ENCODE measurements around the gene BSND. TPM values are rescaled to one million over a fixed set of nuclear protein-coding genes. Genes with fewer than 3 reads are reported as not detected.

BSND gene
- total and polyA plus RNA-seq, 9 of the 15 experiments (the other 6 are each of a cell fraction or from before 2014, with no cell fraction given): not detected

- TF ChIP-seq POLR3A (IDR thresholded peaks at IDR 0.05; ENCODE audit: borderline replicate concordance, extremely low read depth, insufficient read depth, insufficient read length): no peak
- TF ChIP-seq BDP1 (IDR thresholded peaks at IDR 0.05; ENCODE audit: insufficient read depth, insufficient read length): no peak
- TF ChIP-seq ZNF507 (tag; conservative IDR thresholded peaks at IDR 0.05): no peak
- no peak for TF ChIP-seq E2F1 (CRISPR knock-in tag; IDR thresholded peaks at IDR 0.05)
These were observed 20.0 kb upstream of the BSND start (continued) for GRCh38 chr1:54978528-54979326.

- ATAC-seq (no peak), DNase-seq (ENCODE audit: extremely low read depth in 1 of 4, low spot score in 3 of 4) (no peak), FAIRE-seq (no peak)
- H3K4me3 ChIP-seq: no peak overlapping the region
- no peak overlapping the region for H3K9ac ChIP-seq (ENCODE audit: insufficient read depth in 1 of 2, low read depth in 2 of 2, low read length in 2 of 2)
- no peak overlapping the region for H2AFZ ChIP-seq (ENCODE audit: low read depth, low read length)
- H3K79me2 ChIP-seq (ENCODE audit: control insufficient read depth, insufficient read depth, low read length): no peaks in the 10 kb centered on the region
- no peak for TF ChIP-seq HNRNPK (IDR thresholded peaks at IDR 0.05; ENCODE audit: low read depth, low read length, poor library complexity, severe bottlenecking)
- H3K4me2 ChIP-seq (ENCODE audit: insufficient read depth, low read length): no peak overlapping the region
- intact Hi-C loops (cut with micrococcal nuclease): no loop called here
- CTCF ChIA-PET (ENCODE audit: low intra/inter-chr PET ratio): no interaction called here
- no peaks in the 10 kb centered on the region for H3K36me3 ChIP-seq (ENCODE audit: control insufficient read depth, insufficient read depth, low read length)
- in situ Hi-C loops (cut with MboI): no loop called here
- no peaks in the 10 kb centered on the region for H3K9me1 ChIP-seq (ENCODE audit: control insufficient read depth, insufficient read depth, low read length)
- WGBS (ENCODE audit: insufficient coverage, low coverage, missing lambda C conversion rate): 2% methylated on average over 5 of the region's 5 CpGs
- H3K27me3 ChIP-seq (ENCODE audit: control insufficient read depth in 2 of 2, insufficient read depth in 2 of 2, low read length in 2 of 2): peaks cover 30 to 75% of the 10 kb centered on the region in 2 experiments
- H4K20me1 ChIP-seq (replicated peaks; ENCODE audit: control insufficient read depth, insufficient read depth, low read length): 0 out of 2 replicates have a peak, but pooled peaks cover 5% of the 10 kb centered on the region
- H3K4me1 ChIP-seq (replicated peaks in 1 of 2; ENCODE audit: control insufficient read depth in 2 of 2, insufficient read depth in 2 of 2, low read length in 2 of 2): peaks cover 0 to 10% of the 10 kb centered on the region in 2 experiments; a peak in 2 of 5 replicates
- H3K27ac ChIP-seq (ENCODE audit: extremely low read depth, low read depth, low read length): no peak overlapping the region
- no TSS peak for BruUV-seq (replicated peaks)
- no peaks in the 10 kb centered on the region for H3K9me3 ChIP-seq (replicated peaks; ENCODE audit: control insufficient read depth, insufficient read depth, low read depth, low read length)
- POLR2A ChIA-PET: no interaction called here
These were observed 19.3 kb upstream of the BSND start for GRCh38 chr1:54979327-54979891.
